HG02588 (cell line): ENCODE measurements around the gene HIC1.
"Not testable (repeated sequence)": the region's sequence is repeated elsewhere in the genome, so short reads cannot be mapped to it uniquely, and the experiment has no call there.

ENCODE experiments used
- ATAC-seq: cut with Tn5 transposase; IDR thresholded peaks from one replicate; pipeline ENCODE4 v1.9.1; 2021; ENCODE audit warnings: mild to moderate bottlenecking, moderate library complexity; ENCODE audit not compliant: unreplicated experiment

Gene HIC1

GRCh38 chr17:2054512-2055291 lies at the start of gene HIC1:
HIC1 (plus strand) TSS chr17:2055103; CDS start chr17:2056691, 1,588 bp downstream.
- ATAC-seq = peak; percentile 29

- ATAC-seq = no peak
These were observed 46.4 kb upstream of the HIC1 start for GRCh38 chr17:2008332-2009126.

GRCh38 chr17:2009737-2010136 lies 45.2 kb upstream of the HIC1 start:
- ATAC-seq = no peak

GRCh38 chr17:2011411-2012371 lies 43.2 kb upstream of the HIC1 start:
- no peak for ATAC-seq

- no peak for ATAC-seq
These were observed 42.4 kb upstream of the HIC1 start for GRCh38 chr17:2012499-2012898.

- not testable (repeated sequence) for ATAC-seq
These were observed 41.5 kb upstream of the HIC1 start for GRCh38 chr17:2013220-2013993.

- ATAC-seq = no peak
These were observed 40.9 kb upstream of the HIC1 start for GRCh38 chr17:2013994-2014317.

GRCh38 chr17:2015314-2015713 lies 39.6 kb upstream of the HIC1 start:
- no peak for ATAC-seq

- no peak for ATAC-seq
These were observed 38.4 kb upstream of the HIC1 start for GRCh38 chr17:2016494-2016893.

GRCh38 chr17:2017274-2017941 lies 37.5 kb upstream of the HIC1 start:
- ATAC-seq = no peak

GRCh38 chr17:2018716-2019510 lies 36.0 kb upstream of the HIC1 start:
- no peak for ATAC-seq

GRCh38 chr17:2019723-2020122 lies 35.2 kb upstream of the HIC1 start:
- no peak for ATAC-seq

- ATAC-seq = no peak
These were observed 34.2 kb upstream of the HIC1 start for GRCh38 chr17:2020721-2021120.

GRCh38 chr17:2022647-2023240 lies 32.2 kb upstream of the HIC1 start:
- ATAC-seq = no peak

- no peak for ATAC-seq
These were observed 31.6 kb upstream of the HIC1 start for GRCh38 chr17:2023256-2023655.

GRCh38 chr17:2023692-2024571 lies 31.0 kb upstream of the HIC1 start:
- ATAC-seq = no peak

- no peak for ATAC-seq
These were observed 30.2 kb upstream of the HIC1 start for GRCh38 chr17:2024572-2025219.
